Measurements from ENCODE around the gene RAD51D.

DNA sequence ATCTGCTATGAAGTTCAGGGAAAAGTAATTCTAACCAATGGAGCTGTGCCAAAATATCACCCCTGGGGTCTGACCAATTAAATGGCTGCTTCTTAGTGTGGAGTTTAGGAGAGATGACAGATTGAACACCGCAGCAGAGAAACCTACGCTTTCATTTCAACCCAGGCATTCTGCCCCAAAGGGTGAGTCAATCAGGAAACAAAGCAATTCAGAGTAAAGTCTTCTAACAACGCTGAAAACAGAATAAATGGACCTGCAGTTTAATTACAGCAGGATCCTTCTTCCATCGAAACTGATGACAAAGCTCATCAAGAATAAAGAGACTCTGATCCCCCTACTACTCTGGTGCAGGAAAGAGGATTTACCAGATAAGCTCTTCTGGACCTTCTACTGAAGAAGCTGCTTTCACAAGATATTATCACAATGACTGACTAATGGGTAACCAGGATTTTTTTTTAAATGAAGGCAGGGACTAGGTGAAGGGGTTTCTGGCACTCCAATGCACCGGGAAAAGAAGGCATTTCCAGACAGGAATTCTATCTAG, 72.8 kb downstream of the RAD51D start:
- TF ChIP-seq GATA3 (IDR thresholded peaks at IDR 0.05; ENCODE audit: low read depth, low read length) = no peak
- TF ChIP-seq GATA2 (IDR thresholded peaks at IDR 0.05; ENCODE audit: low read depth, low read length) = 0 out of 2 replicates have a peak, but pooled peaks have one; percentile 11
